Uterus (tissue), 2 donors: ENCODE measurements around the gene CDAN1.

Experiments
- POLR2A ChIP-seq, 2 donors: fragments of 450-650 bp; IDR thresholded peaks; one replicate each; pipeline ENCODE4 v1.6.1; 2016; ENCODE audit warnings: antibody characterized with exemption in 2 of 2, mild to moderate bottlenecking in 1 of 2, moderate library complexity in 1 of 2
- TF ChIP-seq, protein P1 (sequence below), 4 experiments: fragments of 200-600 bp in 2 of 4; fragments of 450-650 bp in 2 of 4; sonication (generic) in 2 of 4; IDR thresholded peaks; one replicate each; pipeline ENCODE4 v1.5.1; 2016 to 2019; ENCODE audit warnings: antibody characterized with exemption in 4 of 4, mild to moderate bottlenecking in 2 of 4, moderate library complexity in 1 of 4

GRCh38 chr15:42707068-42707467, 29.9 kb downstream of the CDAN1 start:
- no peak for TF ChIP-seq POLR2A (IDR thresholded peaks at IDR 0.05)
- TF ChIP-seq, protein P1, sequence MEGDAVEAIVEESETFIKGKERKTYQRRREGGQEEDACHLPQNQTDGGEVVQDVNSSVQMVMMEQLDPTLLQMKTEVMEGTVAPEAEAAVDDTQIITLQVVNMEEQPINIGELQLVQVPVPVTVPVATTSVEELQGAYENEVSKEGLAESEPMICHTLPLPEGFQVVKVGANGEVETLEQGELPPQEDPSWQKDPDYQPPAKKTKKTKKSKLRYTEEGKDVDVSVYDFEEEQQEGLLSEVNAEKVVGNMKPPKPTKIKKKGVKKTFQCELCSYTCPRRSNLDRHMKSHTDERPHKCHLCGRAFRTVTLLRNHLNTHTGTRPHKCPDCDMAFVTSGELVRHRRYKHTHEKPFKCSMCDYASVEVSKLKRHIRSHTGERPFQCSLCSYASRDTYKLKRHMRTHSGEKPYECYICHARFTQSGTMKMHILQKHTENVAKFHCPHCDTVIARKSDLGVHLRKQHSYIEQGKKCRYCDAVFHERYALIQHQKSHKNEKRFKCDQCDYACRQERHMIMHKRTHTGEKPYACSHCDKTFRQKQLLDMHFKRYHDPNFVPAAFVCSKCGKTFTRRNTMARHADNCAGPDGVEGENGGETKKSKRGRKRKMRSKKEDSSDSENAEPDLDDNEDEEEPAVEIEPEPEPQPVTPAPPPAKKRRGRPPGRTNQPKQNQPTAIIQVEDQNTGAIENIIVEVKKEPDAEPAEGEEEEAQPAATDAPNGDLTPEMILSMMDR (IDR thresholded peaks at IDR 0.05) = no peak
